Neural cell (in vitro differentiated cells): Measurements from ENCODE around the gene NUP42.

Source experiments
- CTCF ChIP-seq: fragments of 450-650 bp; IDR thresholded peaks from 2 replicates; pipeline ENCODE4 v1.5.1; 2014; ENCODE audit warnings: antibody characterized with exemption, mild to moderate bottlenecking, moderate library complexity; ENCODE audit not compliant: poor library complexity, severe bottlenecking
- EP300 ChIP-seq: fragments of 450-650 bp; conservative IDR thresholded peaks from 2 replicates; pipeline ENCODE4 v1.6.1; 2014; ENCODE audit warnings: antibody characterized with exemption, mild to moderate bottlenecking, moderate library complexity; ENCODE audit not compliant: poor library complexity, severe bottlenecking
- EZH2 ChIP-seq: fragments of 200-600, 300-800 bp; shearing (Covaris generic), sonication (generic); IDR thresholded peaks from 2 replicates; pipeline ENCODE4 v1.6.1; 2014; ENCODE audit warnings: antibody characterized with exemption, low read length, borderline replicate concordance, mild to moderate bottlenecking; ENCODE audit not compliant: insufficient read depth, poor library complexity, severe bottlenecking
- POLR2AphosphoS5 ChIP-seq: IDR thresholded peaks from 2 replicates; pipeline ENCODE4 v1.6.1; 2012
- RAD21 ChIP-seq: fragments of 450-650 bp; conservative IDR thresholded peaks from 2 replicates; pipeline ENCODE4 v1.6.1; 2014; ENCODE audit warnings: antibody characterized with exemption, mild to moderate bottlenecking, moderate library complexity
- REST ChIP-seq: IDR thresholded peaks from 2 replicates; pipeline ENCODE4 v1.6.1; 2012; ENCODE audit warnings: borderline replicate concordance
- SMC3 ChIP-seq: fragments of 450-650 bp; conservative IDR thresholded peaks from 2 replicates; pipeline ENCODE4 v1.6.1; 2014; ENCODE audit warnings: antibody characterized with exemption, mild to moderate bottlenecking, moderate library complexity; ENCODE audit not compliant: poor library complexity
- TAF1 ChIP-seq: IDR thresholded peaks from 2 replicates; pipeline ENCODE4 v1.6.1; 2012; ENCODE audit warnings: low read depth

GRCh38 chr7:23165316-23165715 lies 16.5 kb upstream of the NUP42 start:
- TF ChIP-seq CTCF (no peak), SMC3 (no peak), TAF1 (no peak), EZH2 (no peak), REST (no peak), POLR2AphosphoS5 (no peak), EP300 (no peak), RAD21 (no peak)
